Aorta (tissue), 5 donors: Measurements from ENCODE around the gene PCBP3. TPM values are rescaled to one million over a fixed set of nuclear protein-coding genes. Genes with fewer than 3 reads are reported as not detected.

Experiments
- ATAC-seq: fragments of 200-7000 bp; cut with Tn5 transposase; one replicate; pipeline ENCODE4 v1.9.1; 2022; ENCODE audit warnings: moderate library complexity; ENCODE audit not compliant: low FRiP score
- DNase-seq, 2 donors: peaks; one replicate each; pipeline ENCODE4 v3.0.0-alpha.2; 2020
- H3K27ac ChIP-seq, 2 donors: one replicate each; pipeline ENCODE4 v1.5.1; 2013; ENCODE audit warnings: low read length in 2 of 2, mild to moderate bottlenecking in 2 of 2, moderate library complexity in 2 of 2, control low read depth in 1 of 2, inconsistent platforms in 1 of 2, low read depth in 1 of 2
- H3K27me3 ChIP-seq, 2 donors: one replicate each; pipeline ENCODE4 v1.6.1; 2013; ENCODE audit warnings: control low read depth in 1 of 2, low read length in 1 of 2, mild to moderate bottlenecking in 1 of 2, moderate library complexity in 1 of 2; ENCODE audit not compliant: insufficient read depth in 2 of 2, control insufficient read depth in 1 of 2
- H3K36me3 ChIP-seq, 2 donors: one replicate each; pipeline ENCODE4 v1.6.1; 2013; ENCODE audit warnings: control low read depth in 1 of 2, low read length in 1 of 2, mild to moderate bottlenecking in 1 of 2; ENCODE audit not compliant: insufficient read depth in 2 of 2, control insufficient read depth in 1 of 2
- H3K4me1 ChIP-seq, 2 donors: one replicate each; pipeline ENCODE4 v1.6.1; 2013; ENCODE audit warnings: low read length in 2 of 2, control low read depth in 1 of 2, mild to moderate bottlenecking in 1 of 2, moderate library complexity in 1 of 2; ENCODE audit not compliant: insufficient read depth in 2 of 2, control insufficient read depth in 1 of 2
- H3K4me3 ChIP-seq, 2 donors: one replicate each; pipeline ENCODE4 v1.5.1; 2013; ENCODE audit warnings: low read length in 2 of 2, control low read depth in 1 of 2, mild to moderate bottlenecking in 1 of 2
- H3K9me3 ChIP-seq: one replicate; pipeline ENCODE4 v1.6.1; 2013; ENCODE audit warnings: mild to moderate bottlenecking, low read length; ENCODE audit not compliant: control insufficient read depth
- WGBS, 2 donors: extraction: QIAGEN DNeasy Blood & Tissue Kit; methylation state at CpG; one replicate each; pipeline ENCODE4 v1.1.7; 2013; 5-methylcytosine and 5-hydroxymethylcytosine counted together
- intact Hi-C, 2 donors: fragments of 100-400 bp; cut with DNase I; formaldehyde crosslinking; loops; one replicate each; pipeline versions ENCODE4 v1.14.2 to v1.15.0; 2022
- polyA plus RNA-seq, 2 donors: library from polyadenylated mRNA; stranded (reverse); fragments of 200-250 nt; gene quantifications; one replicate each; pipeline ENCODE4 v1.2.3, GENCODE V29; 2013
- total RNA-seq, 2 donors: library from RNA; stranded (reverse); fragmentation: NEBNext Ultra II Directional; extraction: Animal tissue kit (Norgen Biotek cat#: 25700); gene quantifications; one replicate each; pipeline ENCODE4 v1.2.1, GENCODE V29; 2021
- donor health status: healthy with polysubstance abuse.
- donor health status: Bipolar disorder and iron deficiency.
- donor health status: DM: no; HTN: no; CAD: no.
- donor health status: DM: no; HTN: no; CAD: no.
- donor health status: DM: yes; HTN: yes; CAD: no.

The PCBP3 gene
- total and polyA plus RNA-seq, 4 donors: 3.6 to 15.0 (median 7.0) TPM; not detected in 1

DNA sequence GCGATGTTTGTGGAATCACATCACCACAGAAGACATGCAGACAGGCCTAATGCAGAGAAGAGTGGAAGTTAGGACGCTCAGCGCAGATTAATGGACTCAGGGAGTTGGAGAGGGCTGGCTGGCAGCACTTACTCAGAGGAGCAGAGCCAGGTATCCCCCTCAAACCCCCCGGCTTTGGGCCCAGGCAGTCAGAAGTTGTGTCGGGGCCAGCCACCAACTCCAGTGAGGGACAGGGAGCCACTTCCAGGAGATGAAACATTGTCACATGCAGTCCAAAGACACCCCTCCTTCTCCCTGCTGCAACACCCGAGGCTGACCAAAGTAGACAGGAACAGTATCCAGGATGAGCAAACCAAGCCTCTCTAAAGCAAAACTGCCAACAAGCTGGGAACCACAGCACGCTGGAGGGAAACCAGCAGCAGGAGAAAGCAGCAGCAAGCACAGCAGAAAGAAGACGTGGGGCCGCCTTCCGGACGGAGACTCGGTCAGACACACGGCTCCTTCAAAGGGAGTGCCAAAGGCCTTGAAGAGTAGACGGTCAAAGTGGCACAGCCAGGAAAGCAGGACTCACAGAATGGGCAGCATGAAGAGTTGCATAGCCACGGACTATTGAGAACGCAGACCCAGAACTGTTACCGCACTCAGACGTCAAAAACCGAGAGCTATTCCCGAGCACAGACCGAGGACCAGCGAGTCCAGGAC lies 149.3 kb downstream of the PCBP3 start:
- no peaks in the 10 kb centered on the region for H3K36me3 ChIP-seq
- WGBS, 2 donors: 91 to 93% methylated on average over 22 of the region's 22 CpGs
- DNase-seq: no peak
- peaks cover 1% of the 10 kb centered on the region for H3K9me3 ChIP-seq
- ATAC-seq: no peak
- intact Hi-C loops: no loop called here
- H3K4me3 ChIP-seq: no peak overlapping the region
- no peaks in the 10 kb centered on the region for H3K4me1 ChIP-seq
- H3K27ac ChIP-seq: no peak overlapping the region
- no peaks in the 10 kb centered on the region for H3K27me3 ChIP-seq

DNA sequence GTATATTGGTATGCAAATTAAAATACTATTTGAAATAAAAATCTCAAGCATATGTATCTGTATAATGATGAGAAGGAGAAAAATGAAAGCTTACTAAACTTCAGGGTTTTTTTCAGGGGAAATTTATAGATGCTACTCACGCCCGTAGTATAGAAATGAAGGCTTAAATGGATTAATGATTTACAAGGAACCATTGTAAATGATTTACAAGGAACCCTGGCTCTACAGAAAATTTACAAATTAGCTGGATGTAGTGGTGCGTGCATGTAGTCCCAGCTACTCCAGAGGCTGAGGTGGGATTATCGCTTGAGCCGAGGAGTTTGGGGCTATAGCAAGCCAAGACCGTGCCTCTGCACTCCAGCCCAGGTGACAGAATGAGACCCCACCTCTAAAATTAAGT lies 150.5 kb downstream of the PCBP3 start:
- intact Hi-C loops: no loop called here
- H3K9me3 ChIP-seq: peaks cover 1% of the 10 kb centered on the region
- H3K4me1 ChIP-seq: no peaks in the 10 kb centered on the region
- WGBS, 2 donors: 88 to 95% methylated on average over 6 of the region's 6 CpGs
- ATAC-seq (no peak), DNase-seq (no peak)
- H3K36me3 ChIP-seq: no peaks in the 10 kb centered on the region
- no peak overlapping the region for H3K4me3 ChIP-seq
- H3K27me3 ChIP-seq: no peaks in the 10 kb centered on the region
- no peak overlapping the region for H3K27ac ChIP-seq

DNA sequence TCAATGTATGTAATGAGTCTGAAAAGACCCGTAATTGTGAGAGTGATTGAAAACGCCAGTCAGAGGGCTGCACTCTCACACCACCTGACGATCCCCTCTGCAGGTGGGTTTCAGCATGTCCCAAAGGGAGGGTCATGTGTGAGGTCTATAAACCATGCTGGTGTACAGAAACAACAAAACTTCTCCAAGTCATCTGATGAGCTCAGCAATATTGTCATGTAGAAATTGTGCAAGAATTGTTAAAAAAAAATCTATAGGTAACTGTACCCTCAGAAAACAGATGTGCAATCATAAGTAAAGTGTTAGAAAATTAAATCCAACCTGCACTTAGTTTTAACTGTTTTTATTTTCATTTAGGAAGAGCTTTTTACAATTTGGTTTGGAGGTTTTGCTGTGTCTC lies 152.5 kb downstream of the PCBP3 start:
- Histone ChIP-seq H3K4me3 (no peak overlapping the region), H3K27ac (peak overlapping the region in 1 of 2 donors; percentile 6), H3K9me3 (peaks cover 1% of the 10 kb centered on the region), H3K27me3 (no peaks in the 10 kb centered on the region), H3K36me3 (no peaks in the 10 kb centered on the region), H3K4me1 (no peaks in the 10 kb centered on the region)
- no peak for DNase-seq
- intact Hi-C loops: no loop called here
- WGBS, 2 donors: 73 to 81% methylated on average over 3 of the region's 3 CpGs
- no peak for ATAC-seq

DNA sequence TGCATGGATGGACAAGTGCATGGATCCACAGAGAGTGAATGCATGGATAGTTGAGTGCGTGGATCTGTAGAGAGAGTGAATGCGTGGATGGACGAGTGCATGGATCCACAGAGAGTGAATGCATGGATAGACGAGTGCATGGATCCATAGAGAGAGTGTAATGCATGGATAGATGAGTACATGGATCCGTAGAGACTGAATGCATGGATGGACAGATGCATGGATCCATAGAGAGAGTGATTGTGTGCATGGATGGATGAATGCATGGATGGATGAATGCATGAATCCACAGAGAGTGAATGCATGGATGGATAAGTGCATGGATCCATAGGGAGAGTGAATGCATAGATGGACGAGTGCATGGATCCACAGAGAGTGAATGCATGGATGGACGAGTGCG lies 153.8 kb downstream of the PCBP3 start:
- intact Hi-C loops: no loop called here
- no peaks in the 10 kb centered on the region for H3K27me3 ChIP-seq
- H3K27ac ChIP-seq: no peak overlapping the region
- WGBS, 2 donors: 64 to 79% methylated on average over 8 of the region's 8 CpGs
- peak; percentile 52 for ATAC-seq
- no peaks in the 10 kb centered on the region for H3K4me1 ChIP-seq
- no peak for DNase-seq
- H3K36me3 ChIP-seq: no peaks in the 10 kb centered on the region
- H3K4me3 ChIP-seq: no peak overlapping the region
- H3K9me3 ChIP-seq: peaks cover 1% of the 10 kb centered on the region

DNA sequence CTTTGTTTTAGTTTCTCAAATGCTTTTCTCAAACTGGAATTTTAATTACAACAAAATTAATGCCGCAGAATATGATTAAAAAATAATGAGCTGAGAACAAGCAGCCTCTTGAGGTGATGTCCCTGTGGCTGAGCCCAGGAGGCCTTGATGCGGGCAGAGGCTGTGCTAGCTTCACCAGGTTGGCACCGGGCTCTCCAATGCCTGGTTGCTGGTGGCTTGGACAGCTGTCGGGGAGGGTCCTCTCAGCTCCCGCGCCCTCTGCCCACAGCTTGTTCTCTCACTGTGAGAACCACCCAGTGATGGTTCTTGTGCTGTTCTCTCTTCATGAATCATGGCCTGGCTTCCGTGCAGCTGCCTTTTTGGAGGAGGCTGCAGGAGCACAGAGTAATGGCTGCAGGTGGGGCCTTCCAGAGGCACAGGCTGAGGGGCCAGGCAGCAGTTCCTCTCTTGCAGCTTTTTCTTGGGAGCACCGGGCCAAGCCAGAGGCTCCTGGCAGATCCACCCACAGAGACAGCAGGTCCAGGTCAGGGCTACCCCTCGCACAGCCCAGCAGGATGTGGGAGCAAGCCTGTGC lies 156.3 kb downstream of the PCBP3 start:
- Histone ChIP-seq H3K4me1 (no peaks in the 10 kb centered on the region), H3K27ac (no peak overlapping the region), H3K27me3 (no peaks in the 10 kb centered on the region), H3K4me3 (no peak overlapping the region), H3K9me3 (peaks cover 1% of the 10 kb centered on the region), H3K36me3 (no peaks in the 10 kb centered on the region)
- 89 to 90% methylated on average over 9 of the region's 9 CpGs for WGBS, 2 donors
- ATAC-seq (peak; percentile 19), DNase-seq (no peak)
- intact Hi-C loops: no loop called here

DNA sequence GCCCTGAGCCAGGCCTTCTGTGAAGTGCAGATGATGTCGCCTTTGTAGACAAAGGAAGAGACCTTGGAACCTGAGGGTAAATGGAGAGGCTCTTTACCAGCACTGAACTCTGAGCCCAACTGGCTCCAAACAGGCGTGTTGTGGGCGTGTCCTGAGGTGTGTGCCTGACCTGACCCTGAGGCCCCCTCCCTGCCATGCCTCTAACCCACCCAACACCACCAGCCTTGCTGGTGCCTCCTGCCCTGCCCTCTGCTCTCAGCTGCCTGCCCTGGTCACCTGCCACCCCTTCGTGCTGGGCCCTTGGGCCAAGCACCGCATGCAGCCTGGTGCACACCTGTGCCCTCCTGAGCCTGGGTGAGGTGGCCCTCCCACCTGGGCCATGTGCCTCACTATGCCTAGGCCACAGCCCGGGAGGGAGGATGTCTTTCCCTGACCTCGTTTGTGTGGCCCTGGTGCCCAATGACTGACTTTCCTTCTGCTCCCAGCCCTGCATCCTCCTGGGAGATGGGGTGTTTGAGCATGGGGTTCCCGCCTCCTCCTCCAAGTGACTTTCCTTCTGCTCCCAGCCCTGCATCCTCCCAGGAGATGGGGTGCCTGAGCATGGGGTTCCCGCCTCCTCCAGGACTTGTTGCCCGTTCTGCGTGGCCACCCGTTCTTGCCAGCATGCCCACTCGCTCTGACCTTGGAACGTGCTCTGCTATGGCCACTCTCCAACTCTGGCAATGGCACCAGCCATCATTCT lies 157.0 kb downstream of the PCBP3 start:
- ATAC-seq (no peak), DNase-seq (no peak)
- H3K27ac ChIP-seq: no peak overlapping the region
- intact Hi-C loops: no loop called here
- no peaks in the 10 kb centered on the region for H3K4me1 ChIP-seq
- H3K27me3 ChIP-seq: no peaks in the 10 kb centered on the region
- peaks cover 1% of the 10 kb centered on the region for H3K9me3 ChIP-seq
- no peaks in the 10 kb centered on the region for H3K36me3 ChIP-seq
- H3K4me3 ChIP-seq: no peak overlapping the region
- WGBS, 2 donors: 85 to 93% methylated on average over 14 of the region's 14 CpGs

DNA sequence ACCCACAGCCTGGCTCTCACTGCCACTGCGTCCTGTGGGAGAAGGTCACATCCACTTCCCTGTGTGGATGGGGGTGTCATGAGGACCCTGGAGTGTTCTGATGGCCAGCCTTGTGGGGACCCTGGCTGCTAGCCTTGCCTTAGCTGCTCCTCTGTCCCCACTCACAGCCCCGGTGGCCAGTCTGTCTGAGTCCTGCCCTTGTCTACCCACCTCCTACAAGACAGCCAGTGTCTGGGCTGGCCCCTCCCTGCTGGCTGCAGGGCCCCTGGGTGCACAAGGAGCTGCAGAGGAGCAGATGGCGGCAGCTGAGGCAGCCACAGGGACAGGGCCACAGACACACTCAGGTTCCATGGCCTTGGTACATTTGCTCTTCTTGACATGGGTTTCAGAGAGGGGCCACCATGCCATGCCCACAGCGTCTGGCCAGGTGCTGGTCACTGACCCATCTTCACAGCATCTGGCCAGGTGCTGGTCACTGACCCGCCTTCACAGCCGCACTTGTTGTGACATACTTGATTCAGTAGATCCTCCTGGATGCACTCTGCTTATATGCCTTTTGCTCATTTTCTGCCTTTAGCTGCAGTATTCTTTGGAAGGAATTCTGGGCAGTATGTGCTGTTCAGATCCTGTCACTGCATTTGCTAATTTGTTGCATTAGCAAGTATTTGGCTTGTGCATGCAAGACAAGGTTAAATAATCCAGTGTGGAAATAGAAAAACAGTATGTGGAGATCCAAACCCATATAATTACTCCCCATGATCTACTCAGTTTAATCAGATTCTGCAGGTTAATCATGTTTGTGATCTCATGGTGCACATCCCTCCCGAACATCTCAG lies 157.8 kb downstream of the PCBP3 start:
- Histone ChIP-seq H3K4me1 (no peaks in the 10 kb centered on the region), H3K9me3 (peaks cover 1% of the 10 kb centered on the region), H3K4me3 (no peak overlapping the region), H3K27ac (no peak overlapping the region), H3K36me3 (no peaks in the 10 kb centered on the region), H3K27me3 (no peaks in the 10 kb centered on the region)
- 92 to 96% methylated on average over 7 of the region's 7 CpGs for WGBS, 2 donors
- intact Hi-C loops: no loop called here
- ATAC-seq: no peak
- no peak for DNase-seq

DNA sequence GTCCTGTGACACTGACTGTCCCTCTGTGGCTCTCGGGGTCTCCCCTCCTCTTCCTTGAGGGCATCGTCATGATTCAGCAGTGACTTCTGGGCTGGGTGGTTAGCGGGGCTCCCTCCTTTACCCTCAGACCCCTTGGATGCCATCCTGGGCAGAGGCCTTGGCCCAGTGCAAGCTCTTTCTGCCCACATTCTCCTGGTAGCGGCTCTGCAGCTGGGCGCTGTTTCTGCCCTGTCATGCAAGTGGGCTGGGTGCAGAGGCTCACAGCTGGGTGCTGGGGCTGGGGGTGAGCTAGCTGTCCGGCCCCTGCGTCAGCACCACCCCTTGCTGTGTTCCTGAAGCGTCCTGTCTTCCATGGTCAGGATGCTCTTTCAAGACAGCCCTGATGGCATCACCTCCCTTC lies 158.5 kb downstream of the PCBP3 start:
- intact Hi-C loops: no loop called here

More for the DNA sequence above, 158.5 kb downstream of the PCBP3 start:
- Histone ChIP-seq H3K27me3 (no peaks in the 10 kb centered on the region), H3K9me3 (peaks cover 1% of the 10 kb centered on the region), H3K36me3 (no peaks in the 10 kb centered on the region), H3K4me3 (no peak overlapping the region), H3K4me1 (no peaks in the 10 kb centered on the region), H3K27ac (no peak overlapping the region)
- DNase-seq: no peak
- 90% methylated on average over 8 of the region's 8 CpGs for WGBS, 2 donors
- ATAC-seq: no peak
